ENCODE measurements around the gene ANO2.

ANO2 gene

GRCh38 chr12:5941907-5942306 is 3.2 kb downstream of the ANO2 start:
- Histone ChIP-seq H3K23ac (ENCODE audit: low read depth, low read length, poor library complexity) (no peak overlapping the region), H3K14ac (ENCODE audit: low read length) (no peak overlapping the region), H2BK15ac (ENCODE audit: low read length) (no peak overlapping the region), H3K18ac (ENCODE audit: low read length) (no peak overlapping the region), H2BK5ac (ENCODE audit: low read length) (no peak overlapping the region), H3K27ac (replicated peaks; ENCODE audit: low read length) (no peak overlapping the region), H4K91ac (ENCODE audit: low read depth, low read length, poor library complexity) (no peak overlapping the region), H3K9me3 (replicated peaks in 1 of 2; ENCODE audit: control insufficient read depth in 2 of 2, insufficient read depth in 1 of 2, low read depth in 1 of 2, low read length in 2 of 2) (peaks cover 0 to 4% of the 10 kb centered on the region in 2 donors), H3K36me3 (replicated peaks in 1 of 2; ENCODE audit: control insufficient read depth in 2 of 2, insufficient read depth in 2 of 2, low read length in 2 of 2) (no peaks in the 10 kb centered on the region), H3K27me3 (ENCODE audit: control insufficient read depth in 3 of 3, insufficient read depth in 3 of 3, low read depth in 1 of 3, low read length in 3 of 3) (peaks cover 0 to 32% (median 12%) of the 10 kb centered on the region in 3 experiments), H2BK120ac (ENCODE audit: low read depth, low read length) (no peak overlapping the region), H3K4ac (ENCODE audit: low read length) (no peak overlapping the region), H3K4me2 (ENCODE audit: insufficient read depth, low read length, poor library complexity, severe bottlenecking) (no peak overlapping the region), H3K4me1 (ENCODE audit: control insufficient read depth in 2 of 2, insufficient read depth in 1 of 2, low read depth in 1 of 2, low read length in 2 of 2) (peaks cover 0 to 2% of the 10 kb centered on the region in 2 donors), H2AFZ (ENCODE audit: low read length) (no peak overlapping the region), H2BK12ac (ENCODE audit: low read length) (no peak overlapping the region), H4K8ac (ENCODE audit: low read depth, low read length) (no peak overlapping the region), H3K4me3 (ENCODE audit: low read length in 2 of 2) (no peak overlapping the region), H2AK5ac (ENCODE audit: low read depth, low read length) (no peak overlapping the region), H3K79me1 (ENCODE audit: low read depth, low read length) (no peaks in the 10 kb centered on the region), H3K9ac (ENCODE audit: low read depth, low read length, poor library complexity) (no peak overlapping the region)
- no CpG with 5 or more reads among the region's 3 CpGs for WGBS, 2 donors (ENCODE audit: extremely low coverage in 2 of 2, insufficient read length in 2 of 2, insufficient replicate concordance in 1 of 2)
- no peak for DNase-seq (ENCODE audit: low spot score)

- no peak overlapping the region for H2BK12ac ChIP-seq (ENCODE audit: low read length)
- no peaks in the 10 kb centered on the region for H3K79me1 ChIP-seq (ENCODE audit: low read depth, low read length)
- no peak overlapping the region for H4K8ac ChIP-seq (ENCODE audit: low read depth, low read length)
- WGBS, 2 donors (ENCODE audit: extremely low coverage in 2 of 2, insufficient read length in 2 of 2, insufficient replicate concordance in 1 of 2): no CpG with 5 or more reads among the region's 4 CpGs
- no peak overlapping the region for H3K4me2 ChIP-seq (ENCODE audit: insufficient read depth, low read length, poor library complexity, severe bottlenecking)
- peaks cover 0 to 2% (median 0%) of the 10 kb centered on the region in 3 experiments for H3K27me3 ChIP-seq (ENCODE audit: control insufficient read depth in 3 of 3, insufficient read depth in 3 of 3, low read depth in 1 of 3, low read length in 3 of 3)
- no peak for DNase-seq (ENCODE audit: low spot score)
- H2BK5ac ChIP-seq (ENCODE audit: low read length): no peak overlapping the region
- no peaks in the 10 kb centered on the region for H3K9me3 ChIP-seq (replicated peaks in 1 of 2; ENCODE audit: control insufficient read depth in 2 of 2, insufficient read depth in 1 of 2, low read depth in 1 of 2, low read length in 2 of 2)
- no peak overlapping the region for H2BK120ac ChIP-seq (ENCODE audit: low read depth, low read length)
- peaks cover 0 to 9% of the 10 kb centered on the region in 2 donors for H3K4me1 ChIP-seq (ENCODE audit: control insufficient read depth in 2 of 2, insufficient read depth in 1 of 2, low read depth in 1 of 2, low read length in 2 of 2)
- no peak overlapping the region for H3K4ac ChIP-seq (ENCODE audit: low read length)
- no peak overlapping the region for H3K9ac ChIP-seq (ENCODE audit: low read depth, low read length, poor library complexity)
- no peak overlapping the region for H2BK15ac ChIP-seq (ENCODE audit: low read length)
- no peak overlapping the region for H3K4me3 ChIP-seq (ENCODE audit: low read length in 2 of 2)
- no peak overlapping the region for H3K18ac ChIP-seq (ENCODE audit: low read length)
- H3K36me3 ChIP-seq (replicated peaks in 1 of 2; ENCODE audit: control insufficient read depth in 2 of 2, insufficient read depth in 2 of 2, low read length in 2 of 2): no peaks in the 10 kb centered on the region
- H2AK5ac ChIP-seq (ENCODE audit: low read depth, low read length): no peak overlapping the region
- no peak overlapping the region for H2AFZ ChIP-seq (ENCODE audit: low read length)
- H4K91ac ChIP-seq (ENCODE audit: low read depth, low read length, poor library complexity): no peak overlapping the region
- no peak overlapping the region for H3K23ac ChIP-seq (ENCODE audit: low read depth, low read length, poor library complexity)
- no peak overlapping the region for H3K14ac ChIP-seq (ENCODE audit: low read length)
- H3K27ac ChIP-seq (replicated peaks; ENCODE audit: low read length): no peak overlapping the region
Observed at GRCh38 chr12:5927732-5928516, 17.1 kb downstream of the ANO2 start.

GRCh38 chr12:5925646-5926045 is 19.4 kb downstream of the ANO2 start:
- H2BK5ac ChIP-seq (ENCODE audit: low read length): no peak overlapping the region
- whole genome bisulfite sequencing, 2 donors (ENCODE audit: extremely low coverage in 2 of 2, insufficient read length in 2 of 2, insufficient replicate concordance in 1 of 2): no CpG with 5 or more reads among the region's 9 CpGs

GRCh38 chr12:5924342-5924741 is 20.7 kb downstream of the ANO2 start:
- peak overlapping the region; percentile 16 for H3K18ac ChIP-seq (ENCODE audit: low read length)
- H3K9me3 ChIP-seq (replicated peaks in 1 of 2; ENCODE audit: control insufficient read depth in 2 of 2, insufficient read depth in 1 of 2, low read depth in 1 of 2, low read length in 2 of 2): no peaks in the 10 kb centered on the region
- no peak overlapping the region for H2BK5ac ChIP-seq (ENCODE audit: low read length)
- no peak overlapping the region for H3K4me2 ChIP-seq (ENCODE audit: insufficient read depth, low read length, poor library complexity, severe bottlenecking)
- H2AFZ ChIP-seq (ENCODE audit: low read length): no peak overlapping the region
- no peaks in the 10 kb centered on the region for H3K79me1 ChIP-seq (ENCODE audit: low read depth, low read length)
- H4K91ac ChIP-seq (ENCODE audit: low read depth, low read length, poor library complexity): no peak overlapping the region
- no peak overlapping the region for H2BK15ac ChIP-seq (ENCODE audit: low read length)
- H3K36me3 ChIP-seq (replicated peaks in 1 of 2; ENCODE audit: control insufficient read depth in 2 of 2, insufficient read depth in 2 of 2, low read length in 2 of 2): no peaks in the 10 kb centered on the region
- no peak for DNase-seq (ENCODE audit: low spot score)
- no peak overlapping the region for H3K14ac ChIP-seq (ENCODE audit: low read length)
- H4K8ac ChIP-seq (ENCODE audit: low read depth, low read length): no peak overlapping the region
- H2AK5ac ChIP-seq (ENCODE audit: low read depth, low read length): no peak overlapping the region
- H3K4ac ChIP-seq (ENCODE audit: low read length): no peak overlapping the region
- no peak overlapping the region for H3K23ac ChIP-seq (ENCODE audit: low read depth, low read length, poor library complexity)
- no peak overlapping the region for H3K4me3 ChIP-seq (ENCODE audit: low read length in 2 of 2)
- H3K27me3 ChIP-seq (ENCODE audit: control insufficient read depth in 3 of 3, insufficient read depth in 3 of 3, low read depth in 1 of 3, low read length in 3 of 3): peaks cover 0 to 2% (median 0%) of the 10 kb centered on the region in 3 experiments
- no peak overlapping the region for H3K9ac ChIP-seq (ENCODE audit: low read depth, low read length, poor library complexity)
- WGBS, 2 donors (ENCODE audit: extremely low coverage in 2 of 2, insufficient read length in 2 of 2, insufficient replicate concordance in 1 of 2): no CpG with 5 or more reads among the region's 7 CpGs
- peaks cover 0 to 16% of the 10 kb centered on the region in 2 donors for H3K4me1 ChIP-seq (ENCODE audit: control insufficient read depth in 2 of 2, insufficient read depth in 1 of 2, low read depth in 1 of 2, low read length in 2 of 2)
- no peak overlapping the region for H3K27ac ChIP-seq (replicated peaks; ENCODE audit: low read length)
- no peak overlapping the region for H2BK12ac ChIP-seq (ENCODE audit: low read length)
- no peak overlapping the region for H2BK120ac ChIP-seq (ENCODE audit: low read depth, low read length)

More at GRCh38 chr12:5925646-5926045, 19.4 kb downstream of the ANO2 start:
- Histone ChIP-seq H2BK15ac (ENCODE audit: low read length) (no peak overlapping the region), H3K36me3 (replicated peaks in 1 of 2; ENCODE audit: control insufficient read depth in 2 of 2, insufficient read depth in 2 of 2, low read length in 2 of 2) (no peaks in the 10 kb centered on the region), H3K4me3 (ENCODE audit: low read length in 2 of 2) (no peak overlapping the region), H3K4me1 (ENCODE audit: control insufficient read depth in 2 of 2, insufficient read depth in 1 of 2, low read depth in 1 of 2, low read length in 2 of 2) (peaks cover 0 to 16% of the 10 kb centered on the region in 2 donors), H3K18ac (ENCODE audit: low read length) (no peak overlapping the region), H4K8ac (ENCODE audit: low read depth, low read length) (no peak overlapping the region), H2AFZ (ENCODE audit: low read length) (no peak overlapping the region), H4K91ac (ENCODE audit: low read depth, low read length, poor library complexity) (no peak overlapping the region), H3K4ac (ENCODE audit: low read length) (no peak overlapping the region), H3K9ac (ENCODE audit: low read depth, low read length, poor library complexity) (no peak overlapping the region), H3K9me3 (replicated peaks in 1 of 2; ENCODE audit: control insufficient read depth in 2 of 2, insufficient read depth in 1 of 2, low read depth in 1 of 2, low read length in 2 of 2) (no peaks in the 10 kb centered on the region), H3K27ac (replicated peaks; ENCODE audit: low read length) (no peak overlapping the region), H2BK120ac (ENCODE audit: low read depth, low read length) (no peak overlapping the region), H3K27me3 (ENCODE audit: control insufficient read depth in 3 of 3, insufficient read depth in 3 of 3, low read depth in 1 of 3, low read length in 3 of 3) (peaks cover 0 to 2% (median 0%) of the 10 kb centered on the region in 3 experiments), H3K23ac (ENCODE audit: low read depth, low read length, poor library complexity) (no peak overlapping the region), H3K4me2 (ENCODE audit: insufficient read depth, low read length, poor library complexity, severe bottlenecking) (no peak overlapping the region), H2AK5ac (ENCODE audit: low read depth, low read length) (no peak overlapping the region), H2BK12ac (ENCODE audit: low read length) (no peak overlapping the region), H3K79me1 (ENCODE audit: low read depth, low read length) (no peaks in the 10 kb centered on the region), H3K14ac (ENCODE audit: low read length) (no peak overlapping the region)
- DNase-seq (ENCODE audit: low spot score): no peak
